Fibroblast of mammary gland (primary cell): ENCODE data around the gene IGF1R.
A peak's percentile ranks its signal among the peaks of the same experiment; 100 is the strongest.

Experiments used
- DNase-seq: peaks from one replicate; pipeline ENCODE4 v3.0.0-alpha.2; 2010; ENCODE audit warnings: low read depth
- H3K4me3 ChIP-seq: 2 replicates; pipeline ENCODE4 v1.5.1; 2011; ENCODE audit warnings: low read depth, mild to moderate bottlenecking, low read length, moderate library complexity; ENCODE audit not compliant: control insufficient read depth
- CTCF ChIP-seq: conservative IDR thresholded peaks from 2 replicates; pipeline ENCODE4 v1.5.1; 2011; ENCODE audit warnings: low read depth, low read length, inconsistent platforms; ENCODE audit not compliant: control insufficient read depth, insufficient read depth

IGF1R gene

GRCh38 chr15:98717942-98718341 is 69.6 kb downstream of the IGF1R start:
- DNase-seq = no peak
- H3K4me3 ChIP-seq = no peak overlapping the region
- no peak for TF ChIP-seq CTCF

GRCh38 chr15:98718426-98719136 is 70.2 kb downstream of the IGF1R start:
- peak; percentile 8 for DNase-seq
- no peak overlapping the region for H3K4me3 ChIP-seq
- TF ChIP-seq CTCF = no peak

- no peak for DNase-seq
- no peak for TF ChIP-seq CTCF
- no peak overlapping the region for H3K4me3 ChIP-seq
Observed at GRCh38 chr15:98719137-98719740, 70.9 kb downstream of the IGF1R start.

- no peak overlapping the region for H3K4me3 ChIP-seq
- TF ChIP-seq CTCF = no peak
- DNase-seq = no peak
Observed at GRCh38 chr15:98720031-98720430, 71.7 kb downstream of the IGF1R start.

GRCh38 chr15:98720577-98721565 is 72.5 kb downstream of the IGF1R start:
- H3K4me3 ChIP-seq = no peak overlapping the region
- DNase-seq = no peak
- no peak for TF ChIP-seq CTCF

GRCh38 chr15:98722209-98722608 is 73.9 kb downstream of the IGF1R start:
- TF ChIP-seq CTCF = no peak

More at GRCh38 chr15:98722209-98722608, 73.9 kb downstream of the IGF1R start:
- no peak overlapping the region for H3K4me3 ChIP-seq
- DNase-seq = no peak
